ENCODE data around the gene CHD9. TPM values are rescaled to one million over a fixed set of nuclear protein-coding genes. Genes with fewer than 3 reads are reported as not detected.

CHD9 gene
- total RNA-seq, 1 donor from 2014 or later: 49.2 TPM

- Mint-ChIP-seq H3K4me3 (ENCODE audit: unreplicated experiment) (peak overlapping the region; percentile 92), H3K27me3 (ENCODE audit: unreplicated experiment) (peaks cover 1% of the 10 kb centered on the region), H3K36me3 (ENCODE audit: low read depth, unreplicated experiment) (no peaks in the 10 kb centered on the region), H3K9me3 (ENCODE audit: unreplicated experiment) (no peaks in the 10 kb centered on the region), H3K27ac (ENCODE audit: unreplicated experiment) (peak overlapping the region; percentile 90), H3K4me1 (ENCODE audit: unreplicated experiment) (peaks cover 26% of the 10 kb centered on the region)
- peak; percentile 37 for DNase-seq (ENCODE audit: low spot score)
- no peak for TF ChIP-seq CTCF (IDR thresholded peaks at IDR 0.05; ENCODE audit: unreplicated experiment)
Measured at GRCh38 chr16:53055541-53056391, 975 bp downstream of the CHD9 start.

GRCh38 chr16:53056392-53056881 is 1.6 kb downstream of the CHD9 start:
- Mint-ChIP-seq H3K9me3 (ENCODE audit: unreplicated experiment) (no peaks in the 10 kb centered on the region), H3K36me3 (ENCODE audit: low read depth, unreplicated experiment) (no peaks in the 10 kb centered on the region), H3K4me3 (ENCODE audit: unreplicated experiment) (peak overlapping the region; percentile 47), H3K27me3 (ENCODE audit: unreplicated experiment) (peaks cover 1% of the 10 kb centered on the region), H3K4me1 (ENCODE audit: unreplicated experiment) (peaks cover 26% of the 10 kb centered on the region), H3K27ac (ENCODE audit: unreplicated experiment) (no peak overlapping the region)
- no peak for TF ChIP-seq CTCF (IDR thresholded peaks at IDR 0.05; ENCODE audit: unreplicated experiment)
- no peak for DNase-seq (ENCODE audit: low spot score)

GRCh38 chr16:53057658-53058057 is 2.9 kb downstream of the CHD9 start:
- no peak for DNase-seq (ENCODE audit: low spot score)
- no peak for TF ChIP-seq CTCF (IDR thresholded peaks at IDR 0.05; ENCODE audit: unreplicated experiment)
- Mint-ChIP-seq H3K9me3 (ENCODE audit: unreplicated experiment) (no peaks in the 10 kb centered on the region), H3K27me3 (ENCODE audit: unreplicated experiment) (peaks cover 3% of the 10 kb centered on the region), H3K4me1 (ENCODE audit: unreplicated experiment) (peaks cover 26% of the 10 kb centered on the region), H3K36me3 (ENCODE audit: low read depth, unreplicated experiment) (no peaks in the 10 kb centered on the region), H3K4me3 (ENCODE audit: unreplicated experiment) (peak overlapping the region; percentile 13), H3K27ac (ENCODE audit: unreplicated experiment) (no peak overlapping the region)

GRCh38 chr16:53058441-53058840 is 3.6 kb downstream of the CHD9 start:
- no peaks in the 10 kb centered on the region for H3K9me3 Mint-ChIP-seq (ENCODE audit: unreplicated experiment)
- no peak for TF ChIP-seq CTCF (IDR thresholded peaks at IDR 0.05; ENCODE audit: unreplicated experiment)
- no peak overlapping the region for H3K4me3 Mint-ChIP-seq (ENCODE audit: unreplicated experiment)
- no peaks in the 10 kb centered on the region for H3K36me3 Mint-ChIP-seq (ENCODE audit: low read depth, unreplicated experiment)
- peaks cover 22% of the 10 kb centered on the region for H3K4me1 Mint-ChIP-seq (ENCODE audit: unreplicated experiment)
- no peak for DNase-seq (ENCODE audit: low spot score)
- H3K27ac Mint-ChIP-seq (ENCODE audit: unreplicated experiment): peak overlapping the region; percentile 36
- H3K27me3 Mint-ChIP-seq (ENCODE audit: unreplicated experiment): peaks cover 3% of the 10 kb centered on the region

- H3K4me3 Mint-ChIP-seq (ENCODE audit: unreplicated experiment): no peak overlapping the region
- H3K27ac Mint-ChIP-seq (ENCODE audit: unreplicated experiment): no peak overlapping the region
- peaks cover 3% of the 10 kb centered on the region for H3K27me3 Mint-ChIP-seq (ENCODE audit: unreplicated experiment)
- no peak for TF ChIP-seq CTCF (IDR thresholded peaks at IDR 0.05; ENCODE audit: unreplicated experiment)
- H3K4me1 Mint-ChIP-seq (ENCODE audit: unreplicated experiment): peaks cover 20% of the 10 kb centered on the region
- DNase-seq (ENCODE audit: low spot score): no peak
- no peaks in the 10 kb centered on the region for H3K36me3 Mint-ChIP-seq (ENCODE audit: low read depth, unreplicated experiment)
- H3K9me3 Mint-ChIP-seq (ENCODE audit: unreplicated experiment): no peaks in the 10 kb centered on the region
Measured at GRCh38 chr16:53058882-53059281, 4.1 kb downstream of the CHD9 start.

All from endothelial cell (in vitro differentiated cells).